Stimulated activated memory B cell treated with anti-CD40 and anti-IgM and Interleukin-4, amounts not matched to agents 10 μg/mL and 1 μg/mL and 100 μg/mL, for 72 hours (primary cell): ENCODE results near the gene PSMA5.

Experiments used
- ATAC-seq: fragments of 150-1000 bp; cut with Tn5 transposase; 2 replicates; pipeline ENCODE4 v1.10.0; 2021
- H3K27ac Mint-ChIP-seq: one replicate; pipeline ENCODE4 v1.8.0; 2022; ENCODE audit warnings: mild to moderate bottlenecking, mixed read lengths
- H3K27me3 Mint-ChIP-seq: one replicate; pipeline ENCODE4 v1.8.0; 2022; ENCODE audit warnings: mixed read lengths
- H3K36me3 Mint-ChIP-seq: one replicate; pipeline ENCODE4 v1.8.0; 2022; ENCODE audit warnings: mixed read lengths
- H3K4me1 Mint-ChIP-seq: one replicate; pipeline ENCODE4 v1.8.0; 2022; ENCODE audit warnings: mixed read lengths
- H3K4me3 Mint-ChIP-seq: one replicate; pipeline ENCODE4 v1.8.0; 2022; ENCODE audit warnings: mild to moderate bottlenecking, moderate library complexity, mixed read lengths
- H3K9me3 Mint-ChIP-seq: one replicate; pipeline ENCODE4 v1.8.0; 2022; ENCODE audit warnings: mixed read lengths

PSMA5 gene

GRCh38 chr1:109371341-109371739 lies 54.9 kb downstream of the PSMA5 start:
- H3K4me1 Mint-ChIP-seq: no peaks in the 10 kb centered on the region
- H3K4me3 Mint-ChIP-seq: no peak overlapping the region
- H3K9me3 Mint-ChIP-seq: no peaks in the 10 kb centered on the region
- peaks cover 83% of the 10 kb centered on the region for H3K27me3 Mint-ChIP-seq
- H3K27ac Mint-ChIP-seq: no peak overlapping the region
- H3K36me3 Mint-ChIP-seq: no peaks in the 10 kb centered on the region
- ATAC-seq: no peak

DNA sequence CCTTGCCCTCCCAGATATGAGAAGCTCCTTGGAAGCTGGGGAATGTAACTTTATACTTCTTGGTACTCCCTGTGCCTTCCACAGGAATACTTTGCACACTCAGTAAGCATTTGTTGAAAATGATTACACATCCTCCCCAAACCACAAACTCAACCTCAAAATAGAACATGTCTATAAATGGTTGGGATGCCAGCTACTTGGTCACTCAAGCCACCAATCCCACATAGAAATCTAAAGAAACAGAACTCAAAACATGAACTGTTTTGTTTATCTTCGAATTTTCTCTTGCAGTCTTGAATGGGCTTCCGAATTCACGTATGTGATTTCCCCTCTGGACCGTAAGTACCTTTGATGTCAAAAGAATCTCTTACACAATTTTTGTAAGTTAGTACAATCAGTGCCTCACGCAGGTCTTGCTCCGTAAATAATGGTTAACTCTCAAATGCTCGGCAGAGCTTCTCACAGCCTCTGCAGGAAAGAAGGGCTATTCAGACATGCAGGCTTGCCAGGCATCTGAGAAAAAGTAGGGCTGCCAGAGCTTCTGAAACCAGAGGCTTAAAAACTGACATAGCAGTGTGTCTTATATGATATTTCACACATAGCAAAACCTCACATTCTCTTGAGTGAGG lies 55.4 kb downstream of the PSMA5 start:
- Mint-ChIP-seq H3K27me3 (peaks cover 85% of the 10 kb centered on the region), H3K27ac (no peak overlapping the region)

DNA sequence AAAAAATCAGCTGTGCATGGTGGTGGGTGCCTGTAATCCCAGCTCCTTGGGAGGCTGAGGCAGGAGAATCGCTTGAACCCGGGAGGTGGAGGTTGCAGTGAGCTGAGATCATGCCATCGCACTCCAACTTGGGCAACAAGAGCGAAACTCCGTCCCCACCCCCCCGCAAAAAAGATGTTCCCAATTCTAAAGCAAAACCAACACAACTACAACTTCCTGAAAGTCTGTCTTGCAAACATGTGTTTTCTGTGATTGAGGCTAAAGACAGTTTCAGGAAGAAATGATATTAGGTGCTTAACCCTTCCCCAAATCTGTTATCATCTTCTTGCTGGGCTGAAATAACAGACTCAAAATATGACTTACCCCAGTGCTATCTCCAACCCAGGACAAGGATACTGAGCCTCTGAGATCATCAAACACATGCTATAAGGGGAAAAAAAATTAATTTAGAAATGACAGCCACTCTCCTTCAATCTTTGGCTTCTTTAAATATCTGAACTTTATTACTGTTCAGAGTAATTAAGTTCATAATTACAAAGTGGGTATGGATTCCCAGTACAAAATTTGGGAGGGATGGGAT lies 57.0 kb downstream of the PSMA5 start:
- ATAC-seq: no peak
- Mint-ChIP-seq H3K27ac (no peak overlapping the region), H3K27me3 (peaks cover 81% of the 10 kb centered on the region), H3K36me3 (no peaks in the 10 kb centered on the region), H3K4me3 (no peak overlapping the region), H3K4me1 (no peaks in the 10 kb centered on the region), H3K9me3 (no peaks in the 10 kb centered on the region)

More for the DNA sequence above, 55.4 kb downstream of the PSMA5 start:
- no peak for ATAC-seq
- no peaks in the 10 kb centered on the region for H3K36me3 Mint-ChIP-seq
- no peaks in the 10 kb centered on the region for H3K4me1 Mint-ChIP-seq
- H3K4me3 Mint-ChIP-seq: no peak overlapping the region
- H3K9me3 Mint-ChIP-seq: no peaks in the 10 kb centered on the region

DNA sequence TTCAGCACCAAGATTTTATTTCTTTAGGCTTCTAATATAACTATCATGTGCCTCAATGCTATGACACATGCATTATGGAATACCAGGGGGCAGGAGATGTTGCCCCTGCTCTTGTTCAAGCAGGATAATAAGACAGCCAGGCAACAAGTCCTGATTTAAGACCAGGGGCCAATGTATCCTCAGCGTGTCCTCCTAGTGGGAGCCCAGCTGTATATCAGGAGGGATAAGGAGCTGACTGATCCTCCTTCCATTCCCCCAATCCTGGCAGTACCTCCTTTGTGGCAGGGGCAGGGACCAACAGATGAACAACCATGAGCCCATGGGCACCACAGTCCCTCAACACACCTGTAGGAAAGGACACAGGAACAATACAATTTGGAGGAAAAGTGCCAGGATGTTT lies 57.8 kb downstream of the PSMA5 start:
- no peak overlapping the region for H3K4me3 Mint-ChIP-seq
- H3K4me1 Mint-ChIP-seq: no peaks in the 10 kb centered on the region
- no peak for ATAC-seq
- no peaks in the 10 kb centered on the region for H3K9me3 Mint-ChIP-seq
- H3K27me3 Mint-ChIP-seq: peaks cover 81% of the 10 kb centered on the region
- H3K27ac Mint-ChIP-seq: no peak overlapping the region
- H3K36me3 Mint-ChIP-seq: no peaks in the 10 kb centered on the region

DNA sequence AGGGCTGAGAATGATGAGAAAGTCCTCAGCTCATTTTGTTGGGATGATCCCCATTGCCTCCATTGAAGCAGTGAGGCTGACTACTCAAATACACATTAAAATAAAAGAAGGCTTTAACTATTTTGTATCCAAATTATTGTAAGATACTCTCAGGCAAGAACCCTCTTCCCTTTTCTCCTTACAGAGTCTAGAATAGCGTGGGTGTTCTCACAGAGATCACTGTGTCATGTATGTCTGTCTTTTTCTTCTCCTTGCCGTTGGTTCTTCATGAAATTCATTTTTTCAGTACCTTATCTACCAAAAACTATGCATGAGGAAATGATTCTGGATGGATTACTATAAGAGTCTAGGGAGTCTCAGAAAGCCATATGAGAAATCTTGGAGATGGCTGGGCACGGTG lies 58.6 kb downstream of the PSMA5 start:
- Mint-ChIP-seq H3K36me3 (no peaks in the 10 kb centered on the region), H3K27ac (no peak overlapping the region), H3K9me3 (no peaks in the 10 kb centered on the region), H3K4me3 (no peak overlapping the region), H3K4me1 (no peaks in the 10 kb centered on the region), H3K27me3 (peaks cover 76% of the 10 kb centered on the region)
- no peak for ATAC-seq

DNA sequence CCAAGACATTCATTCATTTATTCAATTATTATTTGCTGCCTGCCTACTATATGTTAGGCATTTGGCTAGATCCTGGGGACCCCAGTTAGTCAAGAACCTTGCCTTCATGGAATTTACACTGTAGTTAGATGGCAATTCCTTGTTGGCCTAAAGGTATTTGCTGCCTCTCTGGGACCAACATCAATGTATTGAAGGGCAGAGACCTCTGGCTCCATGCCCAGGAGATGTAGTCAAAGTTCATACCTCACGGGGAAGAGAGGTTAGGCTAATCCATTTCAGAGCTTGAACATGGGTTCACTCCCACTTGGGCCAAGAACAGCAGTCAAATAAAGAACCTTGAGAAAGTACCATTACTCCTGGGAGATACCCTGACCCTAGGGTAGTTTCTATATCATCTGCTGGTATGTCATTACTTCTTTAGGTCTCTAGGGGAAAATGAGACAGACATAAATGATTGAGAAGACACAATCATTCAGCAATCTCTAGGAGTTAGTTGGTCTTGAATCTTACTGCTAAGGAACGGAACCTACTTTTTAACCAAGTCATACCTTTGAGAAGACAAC lies 60.5 kb downstream of the PSMA5 start:
- Mint-ChIP-seq H3K4me1 (no peaks in the 10 kb centered on the region), H3K36me3 (no peaks in the 10 kb centered on the region), H3K27me3 (peaks cover 71% of the 10 kb centered on the region), H3K4me3 (no peak overlapping the region), H3K9me3 (no peaks in the 10 kb centered on the region), H3K27ac (no peak overlapping the region)
- ATAC-seq: no peak

GRCh38 chr1:109361649-109362048 lies 64.6 kb downstream of the PSMA5 start:
- peaks cover 53% of the 10 kb centered on the region for H3K27me3 Mint-ChIP-seq
- no peak for ATAC-seq
- H3K9me3 Mint-ChIP-seq: no peaks in the 10 kb centered on the region

DNA sequence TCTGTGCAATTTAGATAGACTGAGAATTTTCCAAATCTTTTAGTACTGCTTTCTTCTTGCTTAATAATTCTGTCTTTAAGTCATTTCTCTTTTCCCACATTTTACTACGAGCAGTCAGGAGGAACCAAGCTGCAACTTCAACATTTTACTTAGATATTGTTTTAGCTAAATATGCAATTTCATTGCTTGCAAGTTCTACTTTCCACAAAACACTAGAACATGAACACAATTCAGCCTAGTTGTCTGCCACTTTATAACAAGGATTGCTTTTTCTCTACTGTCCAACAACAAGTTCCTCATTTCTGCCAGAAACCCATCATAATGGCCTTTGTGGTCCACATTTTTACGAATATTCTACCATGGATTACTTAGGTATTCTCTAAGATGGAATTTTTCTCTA lies 65.2 kb downstream of the PSMA5 start:
- Mint-ChIP-seq H3K4me3 (no peak overlapping the region), H3K9me3 (no peaks in the 10 kb centered on the region), H3K27me3 (peaks cover 47% of the 10 kb centered on the region), H3K36me3 (no peaks in the 10 kb centered on the region), H3K27ac (no peak overlapping the region), H3K4me1 (no peaks in the 10 kb centered on the region)
- ATAC-seq: no peak

More at GRCh38 chr1:109361649-109362048, 64.6 kb downstream of the PSMA5 start:
- Mint-ChIP-seq H3K36me3 (no peaks in the 10 kb centered on the region), H3K4me3 (no peak overlapping the region), H3K4me1 (no peaks in the 10 kb centered on the region), H3K27ac (no peak overlapping the region)

DNA sequence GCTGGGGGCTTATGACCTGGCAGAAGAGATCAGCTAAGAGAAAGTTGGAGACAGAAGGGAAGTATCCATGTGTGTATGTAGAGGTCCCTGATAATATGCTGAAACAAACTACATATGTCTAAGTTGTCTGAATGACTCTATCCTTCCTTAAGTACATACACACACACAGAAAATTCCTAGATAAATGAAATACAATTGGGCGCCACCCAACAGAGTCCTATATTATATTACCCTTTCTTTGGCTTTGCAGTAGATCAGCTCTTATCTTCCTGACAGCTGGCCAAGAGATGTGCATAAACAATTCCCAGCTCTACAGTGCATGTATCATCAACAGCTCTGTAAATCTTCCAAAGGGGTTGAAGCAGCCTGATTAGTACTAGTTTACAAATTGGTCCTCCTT lies 68.6 kb downstream of the PSMA5 start:
- Mint-ChIP-seq H3K4me1 (no peaks in the 10 kb centered on the region), H3K4me3 (no peak overlapping the region), H3K36me3 (no peaks in the 10 kb centered on the region), H3K9me3 (no peaks in the 10 kb centered on the region), H3K27ac (no peak overlapping the region), H3K27me3 (peaks cover 42% of the 10 kb centered on the region)
- ATAC-seq: no peak

DNA sequence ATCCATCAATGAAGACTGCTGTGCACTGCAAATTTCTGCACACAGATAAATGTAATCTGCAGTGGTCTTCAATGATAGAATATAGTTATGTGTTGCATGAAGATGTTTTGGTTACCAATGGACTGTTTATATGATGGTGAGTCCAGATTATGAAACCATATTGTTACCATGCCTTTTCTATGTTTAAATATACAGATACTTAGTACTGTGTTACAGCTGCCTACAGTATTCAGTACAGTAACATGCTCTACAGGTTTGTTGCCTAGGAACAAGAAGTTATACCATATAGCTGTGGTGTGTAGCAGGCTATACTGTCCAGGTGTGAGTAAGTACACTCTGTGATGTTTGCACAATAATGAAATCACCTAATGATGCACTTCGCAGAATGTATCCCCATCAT lies 69.3 kb downstream of the PSMA5 start:
- no peak overlapping the region for H3K4me3 Mint-ChIP-seq
- no peaks in the 10 kb centered on the region for H3K9me3 Mint-ChIP-seq
- H3K4me1 Mint-ChIP-seq: no peaks in the 10 kb centered on the region
- peaks cover 44% of the 10 kb centered on the region for H3K27me3 Mint-ChIP-seq
- H3K36me3 Mint-ChIP-seq: no peaks in the 10 kb centered on the region
- ATAC-seq: no peak
- H3K27ac Mint-ChIP-seq: no peak overlapping the region

- Mint-ChIP-seq H3K4me1 (no peaks in the 10 kb centered on the region), H3K36me3 (no peaks in the 10 kb centered on the region), H3K9me3 (no peaks in the 10 kb centered on the region), H3K4me3 (no peak overlapping the region), H3K27ac (no peak overlapping the region), H3K27me3 (peaks cover 46% of the 10 kb centered on the region)
- no peak for ATAC-seq
Observed at GRCh38 chr1:109356505-109356904, 69.7 kb downstream of the PSMA5 start.

- ATAC-seq: no peak
- Mint-ChIP-seq H3K9me3 (no peaks in the 10 kb centered on the region), H3K4me3 (no peak overlapping the region), H3K27ac (no peak overlapping the region), H3K36me3 (no peaks in the 10 kb centered on the region), H3K27me3 (peaks cover 44% of the 10 kb centered on the region), H3K4me1 (no peaks in the 10 kb centered on the region)
Observed at GRCh38 chr1:109354929-109355328, 71.3 kb downstream of the PSMA5 start.

- H3K9me3 Mint-ChIP-seq: no peaks in the 10 kb centered on the region
- H3K36me3 Mint-ChIP-seq: no peaks in the 10 kb centered on the region
- no peak for ATAC-seq
- peaks cover 48% of the 10 kb centered on the region for H3K27me3 Mint-ChIP-seq
- H3K4me3 Mint-ChIP-seq: no peak overlapping the region
- no peak overlapping the region for H3K27ac Mint-ChIP-seq
- H3K4me1 Mint-ChIP-seq: no peaks in the 10 kb centered on the region
Observed at GRCh38 chr1:109351457-109351856, 74.8 kb downstream of the PSMA5 start.

GRCh38 chr1:109350655-109351054 lies 75.6 kb downstream of the PSMA5 start:
- H3K9me3 Mint-ChIP-seq: no peaks in the 10 kb centered on the region
- peaks cover 51% of the 10 kb centered on the region for H3K27me3 Mint-ChIP-seq
- H3K27ac Mint-ChIP-seq: no peak overlapping the region

GRCh38 chr1:109350182-109350581 lies 76.1 kb downstream of the PSMA5 start:
- Mint-ChIP-seq H3K9me3 (no peaks in the 10 kb centered on the region), H3K36me3 (no peaks in the 10 kb centered on the region), H3K27me3 (peaks cover 51% of the 10 kb centered on the region), H3K4me1 (no peaks in the 10 kb centered on the region), H3K27ac (no peak overlapping the region), H3K4me3 (no peak overlapping the region)
- ATAC-seq: no peak

More at GRCh38 chr1:109350655-109351054, 75.6 kb downstream of the PSMA5 start:
- Mint-ChIP-seq H3K36me3 (no peaks in the 10 kb centered on the region), H3K4me3 (no peak overlapping the region), H3K4me1 (no peaks in the 10 kb centered on the region)
- no peak for ATAC-seq
